ENCODE results near the gene COMTD1.

DNA sequence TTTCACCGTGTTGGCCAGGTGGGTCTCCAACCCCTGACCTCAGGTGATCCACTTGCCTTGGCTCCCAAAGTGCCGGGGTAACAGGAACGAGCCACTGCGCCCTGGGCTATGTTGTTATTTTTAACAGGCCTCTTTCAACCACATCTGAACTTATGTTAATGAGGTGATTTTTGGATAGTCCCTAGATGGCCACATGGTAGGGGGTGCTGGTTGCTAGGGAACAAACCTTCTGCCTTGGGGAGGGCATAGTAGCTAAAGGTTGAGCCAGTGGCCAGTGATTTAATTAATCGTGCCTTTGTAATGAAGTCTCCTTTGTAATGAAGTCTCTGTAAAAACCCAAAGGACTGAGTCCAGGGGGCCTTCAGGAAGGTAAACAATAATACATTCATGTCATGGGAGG lies 9.1 kb downstream of the COMTD1 start:
- no peak for TF ChIP-seq KLF10 (tag by site-specific recombination; IDR thresholded peaks at IDR 0.05)
- TF ChIP-seq MEIS1 (CRISPR knock-in tag; IDR thresholded peaks at IDR 0.05; ENCODE audit: borderline replicate concordance) = no peak
- TF ChIP-seq, protein P1, sequence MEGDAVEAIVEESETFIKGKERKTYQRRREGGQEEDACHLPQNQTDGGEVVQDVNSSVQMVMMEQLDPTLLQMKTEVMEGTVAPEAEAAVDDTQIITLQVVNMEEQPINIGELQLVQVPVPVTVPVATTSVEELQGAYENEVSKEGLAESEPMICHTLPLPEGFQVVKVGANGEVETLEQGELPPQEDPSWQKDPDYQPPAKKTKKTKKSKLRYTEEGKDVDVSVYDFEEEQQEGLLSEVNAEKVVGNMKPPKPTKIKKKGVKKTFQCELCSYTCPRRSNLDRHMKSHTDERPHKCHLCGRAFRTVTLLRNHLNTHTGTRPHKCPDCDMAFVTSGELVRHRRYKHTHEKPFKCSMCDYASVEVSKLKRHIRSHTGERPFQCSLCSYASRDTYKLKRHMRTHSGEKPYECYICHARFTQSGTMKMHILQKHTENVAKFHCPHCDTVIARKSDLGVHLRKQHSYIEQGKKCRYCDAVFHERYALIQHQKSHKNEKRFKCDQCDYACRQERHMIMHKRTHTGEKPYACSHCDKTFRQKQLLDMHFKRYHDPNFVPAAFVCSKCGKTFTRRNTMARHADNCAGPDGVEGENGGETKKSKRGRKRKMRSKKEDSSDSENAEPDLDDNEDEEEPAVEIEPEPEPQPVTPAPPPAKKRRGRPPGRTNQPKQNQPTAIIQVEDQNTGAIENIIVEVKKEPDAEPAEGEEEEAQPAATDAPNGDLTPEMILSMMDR (tag by site-specific recombination; IDR thresholded peaks at IDR 0.05) = no peak
- TF ChIP-seq, protein P2, sequence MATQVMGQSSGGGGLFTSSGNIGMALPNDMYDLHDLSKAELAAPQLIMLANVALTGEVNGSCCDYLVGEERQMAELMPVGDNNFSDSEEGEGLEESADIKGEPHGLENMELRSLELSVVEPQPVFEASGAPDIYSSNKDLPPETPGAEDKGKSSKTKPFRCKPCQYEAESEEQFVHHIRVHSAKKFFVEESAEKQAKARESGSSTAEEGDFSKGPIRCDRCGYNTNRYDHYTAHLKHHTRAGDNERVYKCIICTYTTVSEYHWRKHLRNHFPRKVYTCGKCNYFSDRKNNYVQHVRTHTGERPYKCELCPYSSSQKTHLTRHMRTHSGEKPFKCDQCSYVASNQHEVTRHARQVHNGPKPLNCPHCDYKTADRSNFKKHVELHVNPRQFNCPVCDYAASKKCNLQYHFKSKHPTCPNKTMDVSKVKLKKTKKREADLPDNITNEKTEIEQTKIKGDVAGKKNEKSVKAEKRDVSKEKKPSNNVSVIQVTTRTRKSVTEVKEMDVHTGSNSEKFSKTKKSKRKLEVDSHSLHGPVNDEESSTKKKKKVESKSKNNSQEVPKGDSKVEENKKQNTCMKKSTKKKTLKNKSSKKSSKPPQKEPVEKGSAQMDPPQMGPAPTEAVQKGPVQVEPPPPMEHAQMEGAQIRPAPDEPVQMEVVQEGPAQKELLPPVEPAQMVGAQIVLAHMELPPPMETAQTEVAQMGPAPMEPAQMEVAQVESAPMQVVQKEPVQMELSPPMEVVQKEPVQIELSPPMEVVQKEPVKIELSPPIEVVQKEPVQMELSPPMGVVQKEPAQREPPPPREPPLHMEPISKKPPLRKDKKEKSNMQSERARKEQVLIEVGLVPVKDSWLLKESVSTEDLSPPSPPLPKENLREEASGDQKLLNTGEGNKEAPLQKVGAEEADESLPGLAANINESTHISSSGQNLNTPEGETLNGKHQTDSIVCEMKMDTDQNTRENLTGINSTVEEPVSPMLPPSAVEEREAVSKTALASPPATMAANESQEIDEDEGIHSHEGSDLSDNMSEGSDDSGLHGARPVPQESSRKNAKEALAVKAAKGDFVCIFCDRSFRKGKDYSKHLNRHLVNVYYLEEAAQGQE (tag by site-specific recombination; IDR thresholded peaks at IDR 0.05) = no peak
- TF ChIP-seq, protein P3, sequence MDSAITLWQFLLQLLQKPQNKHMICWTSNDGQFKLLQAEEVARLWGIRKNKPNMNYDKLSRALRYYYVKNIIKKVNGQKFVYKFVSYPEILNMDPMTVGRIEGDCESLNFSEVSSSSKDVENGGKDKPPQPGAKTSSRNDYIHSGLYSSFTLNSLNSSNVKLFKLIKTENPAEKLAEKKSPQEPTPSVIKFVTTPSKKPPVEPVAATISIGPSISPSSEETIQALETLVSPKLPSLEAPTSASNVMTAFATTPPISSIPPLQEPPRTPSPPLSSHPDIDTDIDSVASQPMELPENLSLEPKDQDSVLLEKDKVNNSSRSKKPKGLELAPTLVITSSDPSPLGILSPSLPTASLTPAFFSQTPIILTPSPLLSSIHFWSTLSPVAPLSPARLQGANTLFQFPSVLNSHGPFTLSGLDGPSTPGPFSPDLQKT (IDR thresholded peaks at IDR 0.05; ENCODE audit: borderline replicate concordance, low read depth, low read length) = no peak
- TF ChIP-seq ZBTB1 (tag by site-specific recombination; IDR thresholded peaks at IDR 0.05) = no peak
- TF ChIP-seq KLF16 (tag by site-specific recombination; IDR thresholded peaks at IDR 0.05) = no peak
- TF ChIP-seq ZNF211 (tag by site-specific recombination; IDR thresholded peaks at IDR 0.05; ENCODE audit: low read depth) = no peak
- TF ChIP-seq ZNF747 (tag by site-specific recombination; IDR thresholded peaks at IDR 0.05) = no peak
- no peak for TF ChIP-seq ZNF514 (tag by site-specific recombination; IDR thresholded peaks at IDR 0.05)
- no peak for TF ChIP-seq ZNF621 (tag by site-specific recombination; IDR thresholded peaks at IDR 0.05)
- TF ChIP-seq, protein P4, sequence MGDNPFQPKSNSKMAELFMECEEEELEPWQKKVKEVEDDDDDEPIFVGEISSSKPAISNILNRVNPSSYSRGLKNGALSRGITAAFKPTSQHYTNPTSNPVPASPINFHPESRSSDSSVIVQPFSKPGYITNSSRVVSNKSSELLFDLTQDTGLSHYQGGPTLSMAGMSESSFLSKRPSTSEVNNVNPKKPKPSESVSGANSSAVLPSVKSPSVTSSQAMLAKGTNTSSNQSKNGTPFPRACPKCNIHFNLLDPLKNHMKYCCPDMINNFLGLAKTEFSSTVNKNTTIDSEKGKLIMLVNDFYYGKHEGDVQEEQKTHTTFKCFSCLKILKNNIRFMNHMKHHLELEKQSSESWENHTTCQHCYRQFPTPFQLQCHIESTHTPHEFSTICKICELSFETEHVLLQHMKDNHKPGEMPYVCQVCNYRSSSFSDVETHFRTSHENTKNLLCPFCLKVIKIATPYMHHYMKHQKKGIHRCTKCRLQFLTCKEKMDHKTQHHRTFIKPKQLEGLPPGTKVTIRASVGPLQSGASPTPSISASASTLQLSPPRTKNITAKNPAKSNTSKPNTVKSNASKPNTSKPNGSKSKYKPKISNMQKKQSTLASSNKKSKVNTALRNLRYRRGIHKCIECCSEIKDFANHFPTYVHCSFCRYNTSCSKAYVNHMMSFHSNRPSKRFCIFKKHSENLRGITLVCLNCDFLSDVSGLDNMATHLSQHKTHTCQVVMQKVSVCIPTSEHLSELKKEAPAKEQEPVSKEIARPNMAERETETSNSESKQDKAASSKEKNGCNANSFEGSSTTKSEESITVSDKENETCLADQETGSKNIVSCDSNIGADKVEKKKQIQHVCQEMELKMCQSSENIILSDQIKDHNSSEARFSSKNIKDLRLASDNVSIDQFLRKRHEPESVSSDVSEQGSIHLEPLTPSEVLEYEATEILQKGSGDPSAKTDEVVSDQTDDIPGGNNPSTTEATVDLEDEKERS (tag by site-specific recombination; IDR thresholded peaks at IDR 0.05) = no peak
- TF ChIP-seq SETDB1 (IDR thresholded peaks at IDR 0.05; ENCODE audit: insufficient read length, low read length) = no peak
- TF ChIP-seq ZNF658 (tag by site-specific recombination; IDR thresholded peaks at IDR 0.05) = no peak

Data from HEK293 (cell line).